ENCODE results near the gene ATP2A3.
A peak's percentile ranks its signal among the peaks of the same experiment; 100 is the strongest.

ATP2A3 gene

DNA sequence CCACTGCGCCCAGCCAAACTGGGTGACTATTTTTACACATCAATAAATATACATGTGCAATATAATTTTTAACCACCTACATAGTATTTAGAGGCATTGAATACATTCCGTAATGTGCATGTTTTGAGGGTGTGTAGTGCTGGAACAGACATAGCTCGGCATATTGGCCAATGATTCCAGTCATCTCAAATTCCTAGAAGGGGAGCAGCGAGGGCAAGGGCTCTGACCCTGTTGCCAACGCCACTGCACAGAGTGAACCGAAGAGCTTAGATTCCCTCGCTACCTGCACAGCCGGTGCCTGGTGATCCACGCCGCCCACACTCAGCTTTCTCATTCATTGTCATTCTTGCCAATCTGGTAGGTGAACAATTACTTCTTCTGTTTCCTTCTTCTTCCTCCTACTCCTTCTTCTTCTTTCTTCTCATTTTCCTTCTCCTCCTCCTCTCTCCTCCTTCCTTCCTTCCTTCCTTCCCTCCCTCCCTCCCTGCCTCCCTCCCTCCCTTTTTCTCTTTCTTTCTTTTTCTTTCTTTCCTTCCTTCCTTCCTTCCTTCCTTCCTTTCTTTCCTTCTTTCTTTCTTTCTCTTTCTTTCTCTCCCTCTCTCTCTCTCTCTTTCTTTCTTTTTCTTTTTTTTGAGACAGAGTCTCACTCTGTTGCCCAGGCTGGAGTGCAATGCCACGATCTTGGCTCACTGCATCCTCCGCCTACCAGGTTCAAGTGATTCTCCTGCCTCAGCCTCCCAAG, 26.3 kb upstream of the ATP2A3 start:
- no peak for DNase-seq (ENCODE audit: low read depth)
- TF ChIP-seq, protein P1, sequence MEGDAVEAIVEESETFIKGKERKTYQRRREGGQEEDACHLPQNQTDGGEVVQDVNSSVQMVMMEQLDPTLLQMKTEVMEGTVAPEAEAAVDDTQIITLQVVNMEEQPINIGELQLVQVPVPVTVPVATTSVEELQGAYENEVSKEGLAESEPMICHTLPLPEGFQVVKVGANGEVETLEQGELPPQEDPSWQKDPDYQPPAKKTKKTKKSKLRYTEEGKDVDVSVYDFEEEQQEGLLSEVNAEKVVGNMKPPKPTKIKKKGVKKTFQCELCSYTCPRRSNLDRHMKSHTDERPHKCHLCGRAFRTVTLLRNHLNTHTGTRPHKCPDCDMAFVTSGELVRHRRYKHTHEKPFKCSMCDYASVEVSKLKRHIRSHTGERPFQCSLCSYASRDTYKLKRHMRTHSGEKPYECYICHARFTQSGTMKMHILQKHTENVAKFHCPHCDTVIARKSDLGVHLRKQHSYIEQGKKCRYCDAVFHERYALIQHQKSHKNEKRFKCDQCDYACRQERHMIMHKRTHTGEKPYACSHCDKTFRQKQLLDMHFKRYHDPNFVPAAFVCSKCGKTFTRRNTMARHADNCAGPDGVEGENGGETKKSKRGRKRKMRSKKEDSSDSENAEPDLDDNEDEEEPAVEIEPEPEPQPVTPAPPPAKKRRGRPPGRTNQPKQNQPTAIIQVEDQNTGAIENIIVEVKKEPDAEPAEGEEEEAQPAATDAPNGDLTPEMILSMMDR (IDR thresholded peaks at IDR 0.05; ENCODE audit: low read length, missing control alignments) = no peak

DNA sequence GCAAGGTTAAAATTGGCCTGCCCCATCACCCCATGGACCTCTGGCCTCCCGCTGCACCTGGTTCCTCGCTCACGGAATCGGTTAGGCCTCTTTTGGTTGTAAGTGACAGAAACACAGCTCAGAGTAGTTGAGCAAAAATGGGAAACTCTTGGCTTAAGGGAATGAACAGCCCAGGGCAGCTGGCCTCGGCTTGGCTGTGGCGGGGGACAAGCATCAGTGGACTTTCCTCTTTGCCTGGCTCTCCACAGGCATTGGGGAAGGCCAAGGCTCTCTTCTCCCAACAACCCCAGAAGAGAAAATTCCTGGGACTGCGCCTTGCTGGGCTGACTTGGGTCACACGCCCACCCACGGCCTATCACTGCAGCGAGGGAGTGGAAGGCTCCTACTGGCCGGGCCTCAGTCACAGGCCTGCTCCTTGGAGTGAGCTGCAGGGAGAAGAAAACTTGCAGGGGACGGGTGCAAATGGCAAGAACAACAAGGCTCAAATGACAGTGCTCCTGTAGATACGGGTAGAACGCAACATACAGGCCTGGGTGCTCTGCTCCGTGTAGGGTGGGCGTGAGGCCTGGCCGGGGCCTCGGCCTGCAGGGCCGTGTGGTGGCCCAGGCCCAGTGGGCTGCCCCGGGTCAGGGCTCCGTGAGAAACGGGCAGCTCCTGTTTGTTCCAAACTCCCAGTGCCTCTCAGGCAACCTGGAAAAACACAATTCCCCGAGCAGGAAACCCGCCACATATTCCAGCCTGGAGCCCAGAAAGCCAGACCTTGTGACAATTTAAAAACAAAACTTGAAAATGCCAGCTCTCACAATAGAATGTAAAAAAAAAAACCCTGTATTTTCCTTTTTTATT, 25.0 kb upstream of the ATP2A3 start:
- no peak for DNase-seq (ENCODE audit: low read depth)
- H3K4me3 ChIP-seq (replicated peaks; ENCODE audit: low read depth, low read length) = no peak overlapping the region
- TF ChIP-seq, protein P1 (IDR thresholded peaks at IDR 0.05; ENCODE audit: low read length, missing control alignments) = no peak

More for the DNA sequence above, 26.3 kb upstream of the ATP2A3 start:
- no peak overlapping the region for H3K4me3 ChIP-seq (replicated peaks; ENCODE audit: low read depth, low read length)

DNA sequence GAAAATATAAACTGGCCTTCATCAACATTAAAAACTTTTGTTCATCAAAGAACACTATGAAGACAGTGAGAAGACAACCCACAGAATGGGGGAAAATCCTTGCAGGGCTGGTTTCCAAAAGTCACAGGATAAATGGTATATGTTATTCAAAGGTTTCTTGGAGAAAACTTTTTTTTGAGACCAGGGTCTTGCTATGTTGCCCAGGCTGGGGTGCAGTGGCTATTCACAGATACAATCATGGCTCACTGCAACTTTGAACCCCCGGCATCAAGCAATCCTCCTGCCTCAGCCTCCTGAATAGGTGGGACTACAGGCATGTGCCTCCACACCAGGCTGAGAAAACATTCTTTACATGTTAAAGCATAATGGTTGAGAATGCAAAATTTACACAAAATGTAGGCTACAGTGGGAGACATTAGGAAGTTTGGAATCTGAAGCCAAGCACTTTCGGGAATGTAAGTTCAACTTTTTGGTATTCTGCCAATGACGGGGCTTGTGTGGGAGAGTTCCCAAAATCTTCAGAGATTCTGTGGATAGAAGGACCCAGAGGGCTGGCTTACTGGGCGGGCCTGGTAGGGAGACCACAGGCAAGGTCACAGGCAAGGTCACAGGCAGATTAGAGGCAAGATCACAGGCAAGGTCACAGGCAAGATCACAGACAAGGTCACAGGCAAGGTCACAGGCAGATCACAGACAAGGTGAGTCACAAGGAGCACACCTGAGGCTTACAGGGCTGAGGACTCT, 24.2 kb upstream of the ATP2A3 start:
- TF ChIP-seq, protein P1 (IDR thresholded peaks at IDR 0.05; ENCODE audit: low read length, missing control alignments) = no peak
- peak; percentile 66 for DNase-seq (ENCODE audit: low read depth)
- no peak overlapping the region for H3K4me3 ChIP-seq (replicated peaks; ENCODE audit: low read depth, low read length)

DNA sequence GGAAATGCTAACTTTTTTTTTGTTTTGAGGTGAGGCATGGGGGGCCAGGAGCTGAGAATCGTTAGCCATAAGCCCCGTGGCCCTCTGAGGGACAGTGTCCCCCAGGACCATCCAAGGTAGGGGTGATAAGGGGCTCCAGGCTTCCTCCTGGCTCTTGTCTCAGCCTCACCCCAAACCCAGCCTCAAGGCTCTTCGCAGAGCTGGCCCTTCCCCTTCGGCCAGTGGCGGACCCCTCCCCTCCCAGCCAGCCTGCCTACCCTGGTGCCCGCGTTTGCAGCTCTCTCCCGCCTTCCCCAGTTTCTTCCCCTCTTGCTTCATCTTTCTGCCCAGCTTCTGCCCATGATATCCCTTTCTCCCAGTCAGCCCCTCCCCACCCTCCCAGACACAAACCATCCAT, 22.7 kb upstream of the ATP2A3 start:
- TF ChIP-seq, protein P1 (IDR thresholded peaks at IDR 0.05; ENCODE audit: low read length, missing control alignments) = no peak
- DNase-seq (ENCODE audit: low read depth) = no peak

DNA sequence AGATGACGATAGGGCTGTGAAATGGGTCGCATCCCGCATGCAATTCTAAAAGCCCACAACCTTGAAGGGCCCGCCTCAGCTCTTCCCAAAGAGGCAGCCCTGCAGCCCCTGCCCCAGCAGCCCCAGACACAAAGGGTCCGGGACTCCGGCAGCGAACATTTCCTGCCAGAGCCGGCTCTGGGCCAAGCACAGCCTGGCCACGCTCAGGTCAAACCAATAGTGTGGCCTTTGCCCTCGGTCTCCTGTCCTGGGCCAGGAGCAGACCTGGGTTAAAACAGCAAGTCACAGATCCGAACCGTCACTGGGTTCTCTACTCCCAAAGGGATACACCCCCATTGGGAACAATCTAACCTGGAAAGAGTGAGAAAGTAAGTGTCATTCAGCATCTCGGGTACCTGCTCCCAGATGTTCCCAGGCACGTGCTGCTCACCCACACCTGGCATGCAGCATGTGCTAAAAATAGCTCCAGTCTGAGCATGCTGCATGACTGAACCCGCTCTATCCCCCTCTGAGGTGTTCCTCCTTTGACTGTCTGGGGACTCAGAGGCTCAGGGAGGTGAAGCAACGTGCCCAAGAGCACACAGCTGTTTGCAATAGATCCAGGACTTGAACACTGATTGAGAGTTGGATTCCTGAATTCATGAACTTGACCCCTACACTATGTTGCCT, 22.2 kb upstream of the ATP2A3 start:
- TF ChIP-seq, protein P1 (IDR thresholded peaks at IDR 0.05; ENCODE audit: low read length, missing control alignments) = no peak
- no peak overlapping the region for H3K4me3 ChIP-seq (replicated peaks; ENCODE audit: low read depth, low read length)
- no peak for DNase-seq (ENCODE audit: low read depth)

More for the DNA sequence above, 22.7 kb upstream of the ATP2A3 start:
- H3K4me3 ChIP-seq (replicated peaks; ENCODE audit: low read depth, low read length) = no peak overlapping the region

DNA sequence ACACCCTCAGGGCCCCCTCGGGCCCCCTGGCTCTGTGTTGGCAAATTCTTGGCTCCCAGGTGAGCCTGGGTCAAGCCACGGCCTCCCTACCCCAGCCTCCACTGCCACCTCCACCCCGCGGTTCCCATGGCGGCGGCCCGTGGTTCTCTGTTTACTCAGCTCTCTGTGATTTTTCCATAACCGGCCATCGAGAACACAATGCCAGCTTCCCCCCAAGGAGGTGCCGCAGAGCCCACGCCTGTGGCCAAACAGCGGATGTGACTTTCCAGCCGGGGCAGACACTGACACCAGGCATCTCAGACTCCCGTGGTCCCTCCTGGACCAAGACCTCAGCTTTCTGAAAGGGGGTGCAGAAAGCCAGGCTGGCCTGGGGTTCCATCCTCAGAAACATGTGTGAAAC, 21.6 kb upstream of the ATP2A3 start:
- H3K4me3 ChIP-seq (replicated peaks; ENCODE audit: low read depth, low read length) = no peak overlapping the region
- TF ChIP-seq, protein P1 (IDR thresholded peaks at IDR 0.05; ENCODE audit: low read length, missing control alignments) = no peak
- no peak for DNase-seq (ENCODE audit: low read depth)
